ENCODE measurements around the gene GSTA1. TPM values are rescaled to one million over a fixed set of nuclear protein-coding genes. Genes with fewer than 3 reads are reported as not detected.
A peak's percentile ranks its signal among the peaks of the same experiment; 100 is the strongest.
"Not testable (repeated sequence)": the region's sequence is repeated elsewhere in the genome, so short reads cannot be mapped to it uniquely, and the experiment has no call there.

The GSTA1 gene
- total and polyA plus RNA-seq, 2 experiments from 2014 or later = 0.11 to 0.45 TPM

- in situ Hi-C loops (cut with MboI) = no loop called here
- Histone ChIP-seq H3K9me2 (ENCODE audit: insufficient read depth) (no peaks in the 10 kb centered on the region), H3K4me2 (ENCODE audit: unreplicated experiment) (no peak overlapping the region), H2AFZ (no peak overlapping the region), H3F3A (ENCODE audit: insufficient read depth) (peaks cover 5% of the 10 kb centered on the region; the same call in 1 of the 2 replicates), H3K4me1 (ENCODE audit: insufficient read depth) (peaks cover 11% of the 10 kb centered on the region), H3K27ac (no peak overlapping the region), H4K20me1 (ENCODE audit: insufficient read depth) (no peaks in the 10 kb centered on the region), H3K9me3 (ENCODE audit: low read depth) (no peaks in the 10 kb centered on the region), H3K36me3 (ENCODE audit: low read depth) (no peaks in the 10 kb centered on the region), H3K79me2 (ENCODE audit: insufficient read depth) (no peaks in the 10 kb centered on the region), H3K27me3 (replicated peaks; ENCODE audit: insufficient read depth) (no peaks in the 10 kb centered on the region), H3K9ac (no peak overlapping the region), H3K4me3 (no peak overlapping the region)
- DNase-seq = no peak
- TF ChIP-seq EZH2 (IDR thresholded peaks at IDR 0.05; ENCODE audit: insufficient read depth, poor library complexity, severe bottlenecking) (no peak), EZH2phosphoT487 (IDR thresholded peaks at IDR 0.05; ENCODE audit: insufficient read depth, low read depth) (no peak)
- 55 to 69% methylated on average over 1 of the region's 1 CpG for WGBS, 2 experiments (ENCODE audit: low coverage in 1 of 2, low lambda C conversion rate in 2 of 2, missing lambda C conversion rate in 2 of 2)
Observed at GRCh38 chr6:52821842-52822241, 18.2 kb upstream of the GSTA1 start.

GRCh38 chr6:52820198-52820597, 16.6 kb upstream of the GSTA1 start:
- DNase-seq = peak; percentile 88
- in situ Hi-C loops (cut with MboI) = no loop called here

GRCh38 chr6:52815167-52816092, 11.8 kb upstream of the GSTA1 start:
- Histone ChIP-seq H3K9me3 (ENCODE audit: low read depth) (no peaks in the 10 kb centered on the region), H3K27ac (no peak overlapping the region), H3K27me3 (replicated peaks; ENCODE audit: insufficient read depth) (no peaks in the 10 kb centered on the region), H3K4me1 (ENCODE audit: insufficient read depth) (peaks cover 8% of the 10 kb centered on the region), H3K79me2 (ENCODE audit: insufficient read depth) (no peaks in the 10 kb centered on the region), H4K20me1 (ENCODE audit: insufficient read depth) (no peaks in the 10 kb centered on the region), H3K9ac (no peak overlapping the region), H3F3A (ENCODE audit: insufficient read depth) (peaks cover 2% of the 10 kb centered on the region; the same call in 1 of the 2 replicates), H3K4me3 (no peak overlapping the region), H3K36me3 (ENCODE audit: low read depth) (no peaks in the 10 kb centered on the region), H3K9me2 (ENCODE audit: insufficient read depth) (no peaks in the 10 kb centered on the region), H3K4me2 (ENCODE audit: unreplicated experiment) (no peak overlapping the region), H2AFZ (peak overlapping the region; percentile 66)
- in situ Hi-C loops (cut with MboI) = no loop called here
- TF ChIP-seq EZH2phosphoT487 (IDR thresholded peaks at IDR 0.05; ENCODE audit: insufficient read depth, low read depth) (no peak), EZH2 (IDR thresholded peaks at IDR 0.05; ENCODE audit: insufficient read depth, poor library complexity, severe bottlenecking) (no peak)
- 23 to 27% methylated on average over 14 to 15 of the region's 15 CpGs for WGBS, 2 experiments (ENCODE audit: low coverage in 1 of 2, low lambda C conversion rate in 2 of 2, missing lambda C conversion rate in 2 of 2)
- DNase-seq = peak; percentile 67

More at GRCh38 chr6:52820198-52820597, 16.6 kb upstream of the GSTA1 start:
- TF ChIP-seq EZH2phosphoT487 (IDR thresholded peaks at IDR 0.05; ENCODE audit: insufficient read depth, low read depth) (no peak), EZH2 (IDR thresholded peaks at IDR 0.05; ENCODE audit: insufficient read depth, poor library complexity, severe bottlenecking) (no peak)
- H3K4me1 ChIP-seq (ENCODE audit: insufficient read depth) = peaks cover 11% of the 10 kb centered on the region
- H4K20me1 ChIP-seq (ENCODE audit: insufficient read depth) = no peaks in the 10 kb centered on the region
- no peak overlapping the region for H2AFZ ChIP-seq
- H3K9ac ChIP-seq = no peak overlapping the region
- no peak overlapping the region for H3K27ac ChIP-seq
- no peaks in the 10 kb centered on the region for H3K79me2 ChIP-seq (ENCODE audit: insufficient read depth)
- no peaks in the 10 kb centered on the region for H3K27me3 ChIP-seq (replicated peaks; ENCODE audit: insufficient read depth)
- H3K9me2 ChIP-seq (ENCODE audit: insufficient read depth) = no peaks in the 10 kb centered on the region
- peaks cover 5% of the 10 kb centered on the region; the same call in 1 of the 2 replicates for H3F3A ChIP-seq (ENCODE audit: insufficient read depth)
- 13 to 19% methylated on average over 2 of the region's 2 CpGs for WGBS, 2 experiments (ENCODE audit: low coverage in 1 of 2, low lambda C conversion rate in 2 of 2, missing lambda C conversion rate in 2 of 2)
- H3K4me3 ChIP-seq = no peak overlapping the region
- H3K9me3 ChIP-seq (ENCODE audit: low read depth) = no peaks in the 10 kb centered on the region
- H3K36me3 ChIP-seq (ENCODE audit: low read depth) = no peaks in the 10 kb centered on the region
- peak overlapping the region; percentile 25 for H3K4me2 ChIP-seq (ENCODE audit: unreplicated experiment)

GRCh38 chr6:52814545-52814944, 10.9 kb upstream of the GSTA1 start:
- H2AFZ ChIP-seq; H3K9ac ChIP-seq; H3K27ac ChIP-seq; H3K4me2 ChIP-seq (ENCODE audit: unreplicated experiment); in situ Hi-C loops (cut with MboI); H4K20me1 ChIP-seq (ENCODE audit: insufficient read depth); DNase-seq; H3F3A ChIP-seq (ENCODE audit: insufficient read depth); H3K27me3 ChIP-seq (replicated peaks; ENCODE audit: insufficient read depth); H3K79me2 ChIP-seq (ENCODE audit: insufficient read depth); H3K36me3 ChIP-seq (ENCODE audit: low read depth); H3K9me2 ChIP-seq (ENCODE audit: insufficient read depth); H3K4me1 ChIP-seq (ENCODE audit: insufficient read depth); H3K9me3 ChIP-seq (ENCODE audit: low read depth); H3K4me3 ChIP-seq: not testable (repeated sequence)
- 57 to 62% methylated on average over 3 of the region's 3 CpGs for WGBS, 2 experiments (ENCODE audit: low coverage in 1 of 2, low lambda C conversion rate in 2 of 2, missing lambda C conversion rate in 2 of 2)

GRCh38 chr6:52809777-52810176, 6.2 kb upstream of the GSTA1 start:
- H3K9me2 ChIP-seq (ENCODE audit: insufficient read depth); H4K20me1 ChIP-seq (ENCODE audit: insufficient read depth); H3K4me3 ChIP-seq; H3K4me2 ChIP-seq (ENCODE audit: unreplicated experiment); H3K27ac ChIP-seq; H3K27me3 ChIP-seq (replicated peaks; ENCODE audit: insufficient read depth); H3K36me3 ChIP-seq (ENCODE audit: low read depth); DNase-seq; H3K4me1 ChIP-seq (ENCODE audit: insufficient read depth); H2AFZ ChIP-seq; in situ Hi-C loops (cut with MboI); H3K9ac ChIP-seq; H3F3A ChIP-seq (ENCODE audit: insufficient read depth); H3K79me2 ChIP-seq (ENCODE audit: insufficient read depth); H3K9me3 ChIP-seq (ENCODE audit: low read depth): not testable (repeated sequence)
- WGBS, 2 experiments (ENCODE audit: low coverage in 1 of 2, low lambda C conversion rate in 2 of 2, missing lambda C conversion rate in 2 of 2) = 38 to 45% methylated on average over 4 of the region's 4 CpGs
